WTC11 (cell line): ENCODE measurements around the gene IL1RN. TPM values are rescaled to one million over a fixed set of nuclear protein-coding genes. Genes with fewer than 3 reads are reported as not detected.

Experiments
- ATAC-seq: fragments of 200-7000 bp; cut with Tn5 transposase; 2 replicates; pipeline ENCODE4 v1.10.0; 2021; ENCODE audit warnings: mild to moderate bottlenecking, moderate library complexity
- CTCF ChIA-PET: fragments of 300-600 bp; sonication (Branson Sonifier 250); formaldehyde crosslinking; loops from one replicate; lab custom pipeline; 2021; ENCODE audit warnings: antibody characterized with exemption; lab: Charles Lee
- POLR2A ChIA-PET: fragments of 350-600 bp; sonication (Branson Sonifier 250); formaldehyde crosslinking; loops from one replicate; lab custom pipeline; 2021; ENCODE audit warnings: antibody characterized with exemption; lab: Charles Lee
- DNase-seq: peaks from one replicate; pipeline ENCODE4 v3.0.0; 2021; ENCODE audit warnings: low spot score
- H3K27ac Mint-ChIP-seq: 2 replicates; pipeline ENCODE4 v1.8.0; 2021; ENCODE audit warnings: mixed read lengths
- H3K27me3 Mint-ChIP-seq: 2 replicates; pipeline ENCODE4 v1.8.0; 2021; ENCODE audit warnings: low read depth, mild to moderate bottlenecking, moderate library complexity, mixed read lengths
- H3K36me3 Mint-ChIP-seq: 2 replicates; pipeline ENCODE4 v1.8.0; 2021; ENCODE audit warnings: mixed read lengths
- H3K4me1 Mint-ChIP-seq: 2 replicates; pipeline ENCODE4 v1.8.0; 2022; ENCODE audit warnings: mixed read lengths
- H3K4me3 Mint-ChIP-seq: 2 replicates; pipeline ENCODE4 v1.8.0; 2021; ENCODE audit warnings: mild to moderate bottlenecking, moderate library complexity, mixed read lengths
- H3K9me3 Mint-ChIP-seq: 2 replicates; pipeline ENCODE4 v1.8.0; 2021; ENCODE audit warnings: mixed read lengths
- E2F1 ChIP-seq: sonication (generic); formaldehyde crosslinking; IDR thresholded peaks from 2 replicates; pipeline ENCODE4 v1.8.0; 2022; ENCODE audit warnings: mild to moderate bottlenecking, missing genetic modification reagents
- E2F5 ChIP-seq: sonication (generic); formaldehyde crosslinking; IDR thresholded peaks from 2 replicates; pipeline ENCODE4 v1.8.1; 2022; ENCODE audit warnings: mild to moderate bottlenecking, moderate library complexity, missing genetic modification reagents
- ELF4 ChIP-seq: sonication (generic); formaldehyde crosslinking; IDR thresholded peaks from 2 replicates; pipeline ENCODE4 v1.8.1; 2022; ENCODE audit warnings: low read depth, mild to moderate bottlenecking, moderate library complexity, missing genetic modification reagents
- EMX1 ChIP-seq: fragments of 250-450 bp; sonication (Bioruptor Pico); IDR thresholded peaks from 2 replicates; pipeline ENCODE4 v1.8.0; 2021; ENCODE audit warnings: mild to moderate bottlenecking
- ETV6 ChIP-seq: sonication (generic); formaldehyde crosslinking; IDR thresholded peaks from 2 replicates; pipeline ENCODE4 v1.8.1; 2022; ENCODE audit warnings: mild to moderate bottlenecking, missing genetic modification reagents
- JUN ChIP-seq: sonication (generic); formaldehyde crosslinking; IDR thresholded peaks from 2 replicates; pipeline ENCODE4 v1.8.0; 2023; ENCODE audit warnings: mild to moderate bottlenecking, missing genetic modification reagents
- MAX ChIP-seq: sonication (generic); formaldehyde crosslinking; IDR thresholded peaks from 2 replicates; pipeline ENCODE4 v1.8.0; 2022; ENCODE audit warnings: mild to moderate bottlenecking, missing genetic modification reagents
- MXD4 ChIP-seq: fragments of 250-450 bp; sonication (Bioruptor Pico); IDR thresholded peaks from 2 replicates; pipeline ENCODE4 v1.8.0; 2021; ENCODE audit warnings: mild to moderate bottlenecking, moderate library complexity, borderline replicate concordance
- NR1H2 ChIP-seq: sonication (generic); formaldehyde crosslinking; IDR thresholded peaks from 2 replicates; pipeline ENCODE4 v1.9.0; 2021; ENCODE audit warnings: mild to moderate bottlenecking, moderate library complexity, missing genetic modification reagents
- SOX15 ChIP-seq: fragments of 250-450 bp; sonication (Bioruptor Pico); IDR thresholded peaks from 2 replicates; pipeline ENCODE4 v1.9.0; 2021; ENCODE audit warnings: mild to moderate bottlenecking
- TEAD1 ChIP-seq: sonication (generic); formaldehyde crosslinking; IDR thresholded peaks from 2 replicates; pipeline ENCODE4 v1.8.0; 2022; ENCODE audit warnings: mild to moderate bottlenecking, missing genetic modification reagents
- TP53 ChIP-seq: sonication (generic); formaldehyde crosslinking; IDR thresholded peaks from 2 replicates; pipeline ENCODE4 v1.8.1; 2023; ENCODE audit warnings: mild to moderate bottlenecking, missing genetic modification reagents
- ZBTB21 ChIP-seq: sonication (generic); formaldehyde crosslinking; IDR thresholded peaks from 2 replicates; pipeline ENCODE4 v1.8.1; 2023; ENCODE audit warnings: mild to moderate bottlenecking, missing genetic modification reagents, borderline replicate concordance
- ZNF532 ChIP-seq: fragments of 250-450 bp; sonication (Bioruptor Pico); IDR thresholded peaks from 2 replicates; pipeline ENCODE4 v1.9.0; 2021; ENCODE audit warnings: mild to moderate bottlenecking, borderline replicate concordance
- ZNF671 ChIP-seq: fragments of 250-450 bp; sonication (Bioruptor Pico); IDR thresholded peaks from 2 replicates; pipeline ENCODE4 v1.8.0; 2021; ENCODE audit warnings: mild to moderate bottlenecking
- total RNA-seq: library from RNA; stranded (reverse); gene quantifications from 3 replicates; pipeline ENCODE4 v1.2.3, GENCODE V29; 2021

Gene IL1RN
- total RNA-seq, 1 experiment from 2014 or later, result not detected

- peaks cover 5% of the 10 kb centered on the region; the same call in 1 of the 2 replicates for H3K27me3 Mint-ChIP-seq
- H3K36me3 Mint-ChIP-seq, result no peaks in the 10 kb centered on the region
- ATAC-seq, result no peak
- peaks cover 12% of the 10 kb centered on the region for H3K9me3 Mint-ChIP-seq
- no peak for TF ChIP-seq ZNF671 (CRISPR knock-in tag)
- H3K27ac Mint-ChIP-seq, result no peak overlapping the region
- no peak for DNase-seq
- POLR2A ChIA-PET, result no interaction called here
- H3K4me3 Mint-ChIP-seq, result no peak overlapping the region
- H3K4me1 Mint-ChIP-seq, result no peaks in the 10 kb centered on the region
- CTCF ChIA-PET, result interaction anchor here (1.2 to 5.4 kb wide), 2 partner anchors 14 to 57 kb away, joined by 4 to 32 read pairs; no protein-coding TSS in a partner anchor
Observed at GRCh38 chr2:113142290-113142689, 14.9 kb downstream of the IL1RN start.

DNA sequence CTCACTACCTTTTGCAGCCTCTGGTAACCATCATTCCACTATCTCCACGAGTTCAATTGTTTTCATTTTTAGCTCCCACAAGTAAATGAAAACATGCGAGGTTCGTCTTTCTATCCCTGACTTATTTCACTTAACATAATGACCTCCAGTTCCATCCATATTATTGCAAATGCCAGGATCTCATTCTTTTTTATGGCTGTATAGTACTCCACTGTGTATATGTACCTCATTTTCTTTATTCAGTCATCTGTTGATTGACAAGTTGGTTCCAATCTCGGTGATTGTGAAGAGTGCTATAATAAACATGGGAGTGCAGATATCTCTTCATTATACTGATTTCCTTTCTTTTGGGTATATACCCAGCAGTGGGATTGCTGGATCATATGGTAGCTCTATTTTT lies 16.9 kb downstream of the IL1RN start:
- ChIA-PET POLR2A (interaction anchor here (0.9 kb wide), 1 partner anchor 54 kb away, joined by 3 read pairs; no protein-coding TSS in a partner anchor), CTCF (interaction anchor here (5.4 kb wide), 1 partner anchor 55 kb away, joined by 32 read pairs; no protein-coding TSS in a partner anchor)
- peaks cover 5% of the 10 kb centered on the region; the same call in 1 of the 2 replicates for H3K27me3 Mint-ChIP-seq
- H3K36me3 Mint-ChIP-seq, result no peaks in the 10 kb centered on the region
- DNase-seq, result no peak
- no peak overlapping the region for H3K27ac Mint-ChIP-seq
- TF ChIP-seq ELF4 (CRISPR knock-in tag) (no peak), TEAD1 (no peak), EMX1 (CRISPR knock-in tag) (no peak), E2F5 (CRISPR knock-in tag) (no peak), MAX (CRISPR knock-in tag) (no peak), MXD4 (no peak), NR1H2 (CRISPR knock-in tag) (no peak)
- peaks cover 12% of the 10 kb centered on the region for H3K9me3 Mint-ChIP-seq
- H3K4me3 Mint-ChIP-seq, result no peak overlapping the region
- H3K4me1 Mint-ChIP-seq, result no peaks in the 10 kb centered on the region
- ATAC-seq, result no peak

- POLR2A ChIA-PET, result no interaction called here
- ATAC-seq, result no peak
- H3K4me1 Mint-ChIP-seq, result no peaks in the 10 kb centered on the region
- no peak overlapping the region for H3K4me3 Mint-ChIP-seq
- DNase-seq, result no peak
- no peak overlapping the region for H3K27ac Mint-ChIP-seq
- peaks cover 5% of the 10 kb centered on the region; the same call in 1 of the 2 replicates for H3K27me3 Mint-ChIP-seq
- H3K9me3 Mint-ChIP-seq, result peaks cover 12% of the 10 kb centered on the region
- CTCF ChIA-PET, result interaction anchor here (0.9 to 1.6 kb wide), 3 partner anchors 11 to 50 kb away, joined by 3 to 9 read pairs (median 7); no protein-coding TSS in a partner anchor
- H3K36me3 Mint-ChIP-seq, result no peaks in the 10 kb centered on the region
- TF ChIP-seq SOX15 (CRISPR knock-in tag), result no peak
- no peak for TF ChIP-seq ETV6 (CRISPR knock-in tag)
- TF ChIP-seq TP53 (CRISPR knock-in tag), result no peak
- no peak for TF ChIP-seq E2F1 (CRISPR knock-in tag)
- no peak for TF ChIP-seq JUN (CRISPR knock-in tag)
- TF ChIP-seq ZBTB21, result no peak
- no peak for TF ChIP-seq ZNF532 (CRISPR knock-in tag)
Observed at GRCh38 chr2:113148606-113149552, 21.5 kb downstream of the IL1RN start.
